Neural cell (in vitro differentiated cells): ENCODE measurements around the gene ST3GAL4. TPM values are rescaled to one million over a fixed set of nuclear protein-coding genes. Genes with fewer than 3 reads are reported as not detected.

Experiments
- polyA plus RNA-seq: library from polyadenylated mRNA; depleted of rRNA; stranded (reverse); fragments of >200 nt; gene quantifications from 2 replicates; pipeline ENCODE4 v1.2.3, GENCODE V29; 2014
- small RNA-seq, 3 experiments: library from RNA; depleted of rRNA; stranded (forward); fragments of <200 nt; gene quantifications; one replicate each; pipeline ENCODE3, GENCODE V24; 2012

Gene ST3GAL4
- polyA plus RNA-seq, 1 donor from 2014 or later: 46.1 TPM

Small RNAs within 50 kb of the gene (small RNA-seq; reads per million reads assigned to genes)
- gene AP001318.3: 0 reads per million in 3 experiments

Other genes with a start within 250 kb of the ST3GAL4 start
- gene RPUSD4, start 144.0 kb upstream of the ST3GAL4 start, polyA plus RNA-seq: 43.4 and 50.0 TPM in 2 replicates
- gene FAM118B, start 143.9 kb upstream of the ST3GAL4 start, polyA plus RNA-seq: 54.1 and 55.9 TPM in 2 replicates
- 24.9 TPM in 2 replicates for gene SRPRA, start 86.8 kb upstream of the ST3GAL4 start, polyA plus RNA-seq
- 68.3 and 77.3 TPM in 2 replicates for gene FOXRED1, start 86.5 kb upstream of the ST3GAL4 start, polyA plus RNA-seq
- 2.0 and 3.6 TPM in 2 replicates for gene TIRAP, start 72.6 kb upstream of the ST3GAL4 start, polyA plus RNA-seq
- gene DCPS, start 51.6 kb upstream of the ST3GAL4 start, polyA plus RNA-seq: 3.7 and 6.4 TPM in 2 replicates